Measurements from ENCODE around the gene FRMD4A.
"Not testable (repeated sequence)": the region's sequence is repeated elsewhere in the genome, so short reads cannot be mapped to it uniquely, and the experiment has no call there.

FRMD4A gene

GRCh38 chr10:13943735-13944398 lies 386.9 kb downstream of the FRMD4A start:
- Mint-ChIP-seq H3K4me3 (no peak overlapping the region), H3K27me3 (peaks cover 3% of the 10 kb centered on the region), H3K27ac (no peak overlapping the region), H3K36me3 (ENCODE audit: low read depth) (no peaks in the 10 kb centered on the region), H3K4me1 (ENCODE audit: low read depth) (peaks cover 18% of the 10 kb centered on the region), H3K9me3 (peaks cover 5% of the 10 kb centered on the region)
- DNase-seq = no peak

GRCh38 chr10:13942035-13942434 lies 388.7 kb downstream of the FRMD4A start:
- no peak overlapping the region for H3K27ac Mint-ChIP-seq
- peaks cover 5% of the 10 kb centered on the region for H3K9me3 Mint-ChIP-seq
- H3K27me3 Mint-ChIP-seq = peaks cover 3% of the 10 kb centered on the region
- no peak overlapping the region for H3K4me3 Mint-ChIP-seq
- no peak for DNase-seq
- H3K36me3 Mint-ChIP-seq (ENCODE audit: low read depth) = no peaks in the 10 kb centered on the region
- peaks cover 18% of the 10 kb centered on the region for H3K4me1 Mint-ChIP-seq (ENCODE audit: low read depth)

- Mint-ChIP-seq H3K9me3 (peaks cover 5% of the 10 kb centered on the region), H3K36me3 (ENCODE audit: low read depth) (no peaks in the 10 kb centered on the region), H3K27ac (no peak overlapping the region), H3K27me3 (peaks cover 6% of the 10 kb centered on the region), H3K4me1 (ENCODE audit: low read depth) (peaks cover 18% of the 10 kb centered on the region), H3K4me3 (no peak overlapping the region)
- no peak for DNase-seq
These were observed 391.3 kb downstream of the FRMD4A start for GRCh38 chr10:13939391-13939790.

- peaks cover 18% of the 10 kb centered on the region for H3K4me1 Mint-ChIP-seq (ENCODE audit: low read depth)
- H3K27ac Mint-ChIP-seq = no peak overlapping the region
- H3K27me3 Mint-ChIP-seq = peaks cover 8% of the 10 kb centered on the region
- H3K4me3 Mint-ChIP-seq = no peak overlapping the region
- DNase-seq = no peak
- peaks cover 5% of the 10 kb centered on the region for H3K9me3 Mint-ChIP-seq
- H3K36me3 Mint-ChIP-seq (ENCODE audit: low read depth) = no peaks in the 10 kb centered on the region
These were observed 391.8 kb downstream of the FRMD4A start for GRCh38 chr10:13938950-13939349.

- Mint-ChIP-seq H3K36me3 (ENCODE audit: low read depth) (no peaks in the 10 kb centered on the region), H3K4me1 (ENCODE audit: low read depth) (peaks cover 6% of the 10 kb centered on the region), H3K27me3 (peaks cover 9% of the 10 kb centered on the region), H3K27ac (no peak overlapping the region), H3K9me3 (peaks cover 5% of the 10 kb centered on the region), H3K4me3 (no peak overlapping the region)
- no peak for DNase-seq
These were observed 393.9 kb downstream of the FRMD4A start for GRCh38 chr10:13936826-13937225.

- DNase-seq = no peak
- Mint-ChIP-seq H3K27me3 (peaks cover 15% of the 10 kb centered on the region), H3K9me3 (no peaks in the 10 kb centered on the region), H3K4me3 (no peak overlapping the region), H3K27ac (no peak overlapping the region), H3K36me3 (ENCODE audit: low read depth) (no peaks in the 10 kb centered on the region), H3K4me1 (ENCODE audit: low read depth) (peaks cover 14% of the 10 kb centered on the region)
These were observed 400.6 kb downstream of the FRMD4A start for GRCh38 chr10:13930120-13930519.

GRCh38 chr10:13928451-13928850 lies 402.3 kb downstream of the FRMD4A start:
- Mint-ChIP-seq H3K27ac (no peak overlapping the region), H3K9me3 (no peaks in the 10 kb centered on the region), H3K36me3 (ENCODE audit: low read depth) (no peaks in the 10 kb centered on the region), H3K4me1 (ENCODE audit: low read depth) (peaks cover 14% of the 10 kb centered on the region), H3K4me3 (no peak overlapping the region), H3K27me3 (peaks cover 12% of the 10 kb centered on the region)
- DNase-seq = no peak

GRCh38 chr10:13925971-13926780 lies 404.5 kb downstream of the FRMD4A start:
- DNase-seq = no peak
- H3K36me3 Mint-ChIP-seq (ENCODE audit: low read depth) = no peaks in the 10 kb centered on the region
- no peaks in the 10 kb centered on the region for H3K9me3 Mint-ChIP-seq
- H3K27ac Mint-ChIP-seq = no peak overlapping the region
- H3K4me1 Mint-ChIP-seq (ENCODE audit: low read depth) = peaks cover 14% of the 10 kb centered on the region
- no peak overlapping the region for H3K4me3 Mint-ChIP-seq
- peaks cover 6% of the 10 kb centered on the region for H3K27me3 Mint-ChIP-seq

- H3K36me3 Mint-ChIP-seq (ENCODE audit: low read depth) = no peaks in the 10 kb centered on the region
- DNase-seq = no peak
- H3K4me3 Mint-ChIP-seq = no peak overlapping the region
- no peak overlapping the region for H3K27ac Mint-ChIP-seq
- H3K4me1 Mint-ChIP-seq (ENCODE audit: low read depth) = peaks cover 5% of the 10 kb centered on the region
- H3K27me3 Mint-ChIP-seq = peaks cover 4% of the 10 kb centered on the region
- H3K9me3 Mint-ChIP-seq = no peaks in the 10 kb centered on the region
These were observed 406.5 kb downstream of the FRMD4A start for GRCh38 chr10:13924040-13924725.

GRCh38 chr10:13922586-13922985 lies 408.1 kb downstream of the FRMD4A start:
- H3K27me3 Mint-ChIP-seq = peaks cover 4% of the 10 kb centered on the region
- peaks cover 5% of the 10 kb centered on the region for H3K4me1 Mint-ChIP-seq (ENCODE audit: low read depth)
- H3K9me3 Mint-ChIP-seq = no peaks in the 10 kb centered on the region
- DNase-seq = no peak
- no peak overlapping the region for H3K27ac Mint-ChIP-seq
- H3K36me3 Mint-ChIP-seq (ENCODE audit: low read depth) = no peaks in the 10 kb centered on the region
- H3K4me3 Mint-ChIP-seq = no peak overlapping the region

- H3K4me3 Mint-ChIP-seq = no peak overlapping the region
- no peaks in the 10 kb centered on the region for H3K36me3 Mint-ChIP-seq (ENCODE audit: low read depth)
- H3K9me3 Mint-ChIP-seq = no peaks in the 10 kb centered on the region
- H3K27me3 Mint-ChIP-seq = peaks cover 4% of the 10 kb centered on the region
- no peak for DNase-seq
- H3K4me1 Mint-ChIP-seq (ENCODE audit: low read depth) = peaks cover 5% of the 10 kb centered on the region
- no peak overlapping the region for H3K27ac Mint-ChIP-seq
These were observed 408.8 kb downstream of the FRMD4A start for GRCh38 chr10:13921941-13922340.

GRCh38 chr10:13921131-13921530 lies 409.6 kb downstream of the FRMD4A start:
- H3K36me3 Mint-ChIP-seq (ENCODE audit: low read depth); H3K27me3 Mint-ChIP-seq; H3K9me3 Mint-ChIP-seq; H3K27ac Mint-ChIP-seq; H3K4me3 Mint-ChIP-seq; DNase-seq; H3K4me1 Mint-ChIP-seq (ENCODE audit: low read depth): not testable (repeated sequence)

- DNase-seq = no peak
- Mint-ChIP-seq H3K9me3 (no peaks in the 10 kb centered on the region), H3K27me3 (no peaks in the 10 kb centered on the region), H3K36me3 (ENCODE audit: low read depth) (no peaks in the 10 kb centered on the region), H3K27ac (no peak overlapping the region), H3K4me1 (ENCODE audit: low read depth) (no peaks in the 10 kb centered on the region), H3K4me3 (no peak overlapping the region)
These were observed 410.3 kb downstream of the FRMD4A start for GRCh38 chr10:13920465-13920864.

GRCh38 chr10:13920031-13920430 lies 410.7 kb downstream of the FRMD4A start:
- Mint-ChIP-seq H3K4me3 (no peak overlapping the region), H3K9me3 (no peaks in the 10 kb centered on the region), H3K27ac (no peak overlapping the region), H3K4me1 (ENCODE audit: low read depth) (no peaks in the 10 kb centered on the region), H3K36me3 (ENCODE audit: low read depth) (no peaks in the 10 kb centered on the region), H3K27me3 (no peaks in the 10 kb centered on the region)
- no peak for DNase-seq

- no peaks in the 10 kb centered on the region for H3K9me3 Mint-ChIP-seq
- no peak overlapping the region for H3K4me3 Mint-ChIP-seq
- no peaks in the 10 kb centered on the region for H3K27me3 Mint-ChIP-seq
- no peaks in the 10 kb centered on the region for H3K36me3 Mint-ChIP-seq (ENCODE audit: low read depth)
- no peak overlapping the region for H3K27ac Mint-ChIP-seq
- DNase-seq = no peak
- no peaks in the 10 kb centered on the region for H3K4me1 Mint-ChIP-seq (ENCODE audit: low read depth)
These were observed 412.9 kb downstream of the FRMD4A start for GRCh38 chr10:13917791-13918190.

Data from activated T-cell treated with anti-CD3 and anti-CD28 coated beads, Interleukin-2, amount 50 U/mL, for 24 hours (primary cell).